IMR-90 (cell line): Measurements from ENCODE around the gene DDX4. TPM values are rescaled to one million over a fixed set of nuclear protein-coding genes. Genes with fewer than 3 reads are reported as not detected.

Source experiments
- ATAC-seq: fragments of 200-7000 bp; cut with Tn5 transposase; 2 replicates; pipeline ENCODE4 v1.9.1; 2020; ENCODE audit warnings: low read depth, mild to moderate bottlenecking, moderate library complexity
- BruUV-seq: library from RNA; stranded (reverse); fragments of 400-500 nt; replicated peaks from 2 replicates; lab custom pipeline; 2021; lab: Mats Ljungman, UMichigan
- CTCF ChIA-PET: fragments of 300-600 bp; formaldehyde crosslinking; extraction: SDS; loops from one replicate; lab custom pipeline; 2021; ENCODE audit warnings: antibody characterized with exemption; lab: Yijun Ruan, JAX
- POLR2A ChIA-PET: fragments of 300-600 bp; sonication (Branson Sonifier 250); formaldehyde crosslinking; loops from one replicate; lab custom pipeline; 2022; ENCODE audit warnings: antibody characterized with exemption; ENCODE audit not compliant: unreplicated experiment; lab: Charles Lee
- DNase-seq: peaks from one replicate; pipeline ENCODE4 v3.0.0; 2013
- H2AFZ ChIP-seq: replicated peaks from 2 replicates; pipeline ENCODE3; 2013; ENCODE audit warnings: low read length, mild to moderate bottlenecking; ENCODE audit not compliant: poor library complexity
- H2AK5ac ChIP-seq: 2 replicates; pipeline ENCODE4 v1.6.1; 2013; ENCODE audit warnings: low read depth, low read length, inconsistent platforms
- H2AK9ac ChIP-seq: replicated peaks from 2 replicates; pipeline ENCODE3; 2013; ENCODE audit warnings: mild to moderate bottlenecking, low read depth, low read length, moderate library complexity; ENCODE audit not compliant: poor library complexity
- H2BK120ac ChIP-seq: 2 replicates; pipeline ENCODE4 v1.6.1; 2013; ENCODE audit warnings: low read depth, low read length, inconsistent platforms
- H2BK15ac ChIP-seq: 3 replicates; pipeline ENCODE4 v1.6.1; 2013; ENCODE audit warnings: low read depth, low read length, inconsistent platforms
- H2BK20ac ChIP-seq: 2 replicates; pipeline ENCODE4 v1.6.1; 2013; ENCODE audit warnings: low read depth, mild to moderate bottlenecking, inconsistent platforms, low read length, moderate library complexity
- H2BK5ac ChIP-seq: 2 replicates; pipeline ENCODE4 v1.6.1; 2013; ENCODE audit warnings: mild to moderate bottlenecking, low read depth, low read length, inconsistent platforms; ENCODE audit not compliant: poor library complexity, severe bottlenecking
- H3K14ac ChIP-seq: replicated peaks from 2 replicates; pipeline ENCODE4 v1.6.1; 2013; ENCODE audit warnings: low read depth, low read length, inconsistent platforms
- H3K18ac ChIP-seq: 2 replicates; pipeline ENCODE4 v1.6.1; 2013; ENCODE audit warnings: low read depth, low read length, control low read depth
- H3K23ac ChIP-seq: 2 replicates; pipeline ENCODE4 v1.6.1; 2013; ENCODE audit warnings: low read depth, low read length, inconsistent platforms
- H3K27ac ChIP-seq: 2 replicates; pipeline ENCODE4 v1.5.1; 2013; ENCODE audit warnings: mild to moderate bottlenecking, control low read depth, low read length; ENCODE audit not compliant: insufficient read depth
- H3K27me3 ChIP-seq: 2 replicates; pipeline ENCODE4 v1.6.1; 2013; ENCODE audit warnings: low read length; ENCODE audit not compliant: control insufficient read depth, insufficient read depth
- H3K36me3 ChIP-seq: 2 replicates; pipeline ENCODE4 v1.6.1; 2013; ENCODE audit warnings: low read length, mixed read lengths; ENCODE audit not compliant: control insufficient read depth, insufficient read depth
- H3K4ac ChIP-seq: 2 replicates; pipeline ENCODE4 v1.6.1; 2013; ENCODE audit warnings: low read depth, low read length, inconsistent platforms
- H3K4me1 ChIP-seq: 2 replicates; pipeline ENCODE4 v1.6.1; 2013; ENCODE audit warnings: low read length, mixed read lengths; ENCODE audit not compliant: control insufficient read depth, insufficient read depth
- H3K4me2 ChIP-seq: 2 replicates; pipeline ENCODE4 v1.6.1; 2013; ENCODE audit warnings: low read depth, mild to moderate bottlenecking, control low read depth, low read length, moderate library complexity
- H3K4me3 ChIP-seq: 2 replicates; pipeline ENCODE4 v1.5.1; 2013; ENCODE audit warnings: low read depth, mild to moderate bottlenecking, control low read depth, low read length, moderate library complexity; ENCODE audit not compliant: insufficient read depth
- H3K56ac ChIP-seq: 2 replicates; pipeline ENCODE4 v1.6.1; 2013; ENCODE audit warnings: low read length, inconsistent platforms; ENCODE audit not compliant: insufficient read depth; ENCODE audit errors: extremely low read depth
- H3K79me1 ChIP-seq, 2 experiments: 2 replicates each; pipeline ENCODE4 v1.6.1; 2013; ENCODE audit warnings: low read length in 2 of 2, inconsistent platforms in 1 of 2, low read depth in 1 of 2
- H3K9ac ChIP-seq: 2 replicates; pipeline ENCODE4 v1.6.1; 2013; ENCODE audit warnings: low read depth, low read length, control low read depth
- H3K9me1 ChIP-seq: 2 replicates; pipeline ENCODE4 v1.6.1; 2013; ENCODE audit warnings: low read length, inconsistent platforms; ENCODE audit not compliant: insufficient read depth
- H3K9me3 ChIP-seq: 2 replicates; pipeline ENCODE4 v1.6.1; 2013; ENCODE audit warnings: low read length; ENCODE audit not compliant: control insufficient read depth, insufficient read depth
- H4K20me1 ChIP-seq: 2 replicates; pipeline ENCODE4 v1.6.1; 2013; ENCODE audit warnings: low read length, inconsistent platforms; ENCODE audit not compliant: insufficient read depth
- H4K5ac ChIP-seq: 2 replicates; pipeline ENCODE4 v1.6.1; 2013; ENCODE audit warnings: mild to moderate bottlenecking, low read depth, low read length, control low read depth
- H4K8ac ChIP-seq, 2 experiments: 2 replicates each; pipeline ENCODE4 v1.6.1; 2013; ENCODE audit warnings: low read depth in 2 of 2, low read length in 2 of 2, control low read depth in 1 of 2, inconsistent platforms in 1 of 2
- H4K91ac ChIP-seq: 2 replicates; pipeline ENCODE4 v1.6.1; 2013; ENCODE audit warnings: low read depth, low read length, inconsistent platforms; ENCODE audit not compliant: insufficient read depth
- BHLHE40 ChIP-seq: fragments of 150-350 bp; IDR thresholded peaks from 2 replicates; pipeline ENCODE4 v1.6.1; 2016; ENCODE audit warnings: mild to moderate bottlenecking, low read depth, low read length
- CEBPB ChIP-seq: IDR thresholded peaks from 2 replicates; pipeline ENCODE4 v1.6.1; 2012; ENCODE audit warnings: low read depth, low read length, improper control_type of control experiment
- FOS ChIP-seq: fragments of 150-350 bp; IDR thresholded peaks from 2 replicates; pipeline ENCODE4 v1.6.1; 2016; ENCODE audit warnings: low read depth, low read length
- POLR2A ChIP-seq: IDR thresholded peaks from 2 replicates; pipeline ENCODE4 v1.6.1; 2012; ENCODE audit warnings: mild to moderate bottlenecking, low read depth, low read length
- RAD21 ChIP-seq: IDR thresholded peaks from 2 replicates; pipeline ENCODE4 v1.6.1; 2012; ENCODE audit warnings: low read length, improper control_type of control experiment
- SMC3 ChIP-seq: fragments of 150-350 bp; IDR thresholded peaks from 2 replicates; pipeline ENCODE4 v1.6.1; 2016; ENCODE audit warnings: low read depth, mild to moderate bottlenecking, antibody characterized with exemption, low read length, moderate library complexity
- WGBS, 2 experiments: methylation state at CpG; one replicate each; pipeline versions ENCODE4 v1.1.5 to v1.1.7; 2013; ENCODE audit warnings: missing lambda C conversion rate in 2 of 2; ENCODE audit not compliant: insufficient read length in 1 of 2; ENCODE audit errors: extremely low coverage in 2 of 2; 5-methylcytosine and 5-hydroxymethylcytosine counted together
- dilution Hi-C: fragments of 300-500 bp; cut with HindIII; formaldehyde crosslinking; loops from one replicate; pipeline ENCODE4 v1.14.3; 2018; ENCODE audit warnings: low sequenced_read_pairs; ENCODE audit not compliant: unreplicated experiment
- in situ Hi-C: fragments of 300-500 bp; cut with MboI; formaldehyde crosslinking; loops from 3 replicates; pipeline ENCODE4 v1.14.3; 2019; ENCODE audit warnings: low sequenced_read_pairs, inconsistent platforms, mixed read lengths
- intact Hi-C: fragments of 100-400 bp; cut with micrococcal nuclease; formaldehyde crosslinking; loops from 2 replicates; pipeline ENCODE4 v1.10.0; 2022
- polyA plus RNA-seq, 3 experiments: library from polyadenylated mRNA; depleted of rRNA; stranded (reverse); fragments of >200 nt; gene quantifications; 2 replicates each; pipeline ENCODE4 v1.2.3, GENCODE V29; 2012; ENCODE audit warnings: low replicate concordance in 1 of 3
- total RNA-seq: library from RNA; depleted of rRNA; stranded (reverse); fragments of >200 nt; gene quantifications from 2 replicates; pipeline ENCODE4 v1.2.3, GENCODE V29; 2012

Gene DDX4
- total and polyA plus RNA-seq, 2 of the 4 experiments (the other 2 are of a cell fraction) = not detected

- no peak within 1 kb of the TSS for H3K4me3 ChIP-seq
- no peaks in the 10 kb centered on the region for H3K9me3 ChIP-seq
- DNase-seq = peak; percentile 92
- H4K8ac ChIP-seq = peak within 1 kb of the TSS; percentile 6 to 74; a peak in 2 of 4 replicates
- peak within 1 kb of the TSS; percentile 27 for H2AK5ac ChIP-seq
- peak within 1 kb of the TSS; percentile 72 for H3K14ac ChIP-seq
- H3K4me1 ChIP-seq = peaks cover 9% of the 10 kb centered on the region
- no peak within 1 kb of the TSS for H2AFZ ChIP-seq
- in situ Hi-C loops (no loop called here), dilution Hi-C loops (no loop called here), intact Hi-C loops (no loop called here)
- peak within 1 kb of the TSS; percentile 62 for H2BK5ac ChIP-seq
- H3K79me1 ChIP-seq = no peaks in the 10 kb centered on the region
- H4K5ac ChIP-seq = peak within 1 kb of the TSS; percentile 62
- H3K4me2 ChIP-seq = peak within 1 kb of the TSS; percentile 74
- H2BK15ac ChIP-seq = peak within 1 kb of the TSS; percentile 56
- peak within 1 kb of the TSS; percentile 56; the same call in 1 of the 2 replicates for H4K91ac ChIP-seq
- H3K4ac ChIP-seq = peak within 1 kb of the TSS; percentile 88
- H3K56ac ChIP-seq = 0 out of 2 replicates have a peak within 1 kb of the TSS, but pooled peaks have one; percentile 7
- peak within 1 kb of the TSS; percentile 77; the same call in 1 of the 2 replicates for H3K23ac ChIP-seq
- WGBS, 2 experiments = 52% methylated on average over 2 of the region's 10 CpGs; no CpG with 5 or more reads in 1 of the 2 experiments
- H2BK20ac ChIP-seq = peak within 1 kb of the TSS; percentile 95
- no peaks in the 10 kb centered on the region for H3K36me3 ChIP-seq
- CTCF ChIA-PET = no interaction called here
- TF ChIP-seq POLR2A (no peak), CEBPB (peak; percentile 91), SMC3 (no peak), FOS (peak; percentile 97), RAD21 (no peak), BHLHE40 (peak; percentile 43; the same call in 1 of the 2 replicates)
- peak within 1 kb of the TSS; percentile 34 for H3K27ac ChIP-seq
- H2AK9ac ChIP-seq = no peak within 1 kb of the TSS
- H3K18ac ChIP-seq = peak within 1 kb of the TSS; percentile 89
- no peak within 1 kb of the TSS for H3K9ac ChIP-seq
- ATAC-seq = peak; percentile 92
- no peaks in the 10 kb centered on the region for H4K20me1 ChIP-seq
- POLR2A ChIA-PET = interaction anchor here (0.6 kb wide), 1 partner anchor 1238 kb away, joined by 3 read pairs; no protein-coding TSS in a partner anchor
- peak within 1 kb of the TSS; percentile 91 for H2BK120ac ChIP-seq
- BruUV-seq = no TSS peak
- no peaks in the 10 kb centered on the region; the same call in 1 of the 2 replicates for H3K9me1 ChIP-seq
- H3K27me3 ChIP-seq = no peaks in the 10 kb centered on the region
Measured at GRCh38 chr5:55850839-55851674, 113.2 kb downstream of the DDX4 start, which contains the start of gene IL31RA. Gene IL31RA (plus strand): TSS chr5:55851357. CDS start chr5:55851571, 214 bp downstream.
